Measurements from ENCODE around the gene CENPK.
"Not testable (repeated sequence)": the region's sequence is repeated elsewhere in the genome, so short reads cannot be mapped to it uniquely, and the experiment has no call there.

Gene CENPK, protein sequence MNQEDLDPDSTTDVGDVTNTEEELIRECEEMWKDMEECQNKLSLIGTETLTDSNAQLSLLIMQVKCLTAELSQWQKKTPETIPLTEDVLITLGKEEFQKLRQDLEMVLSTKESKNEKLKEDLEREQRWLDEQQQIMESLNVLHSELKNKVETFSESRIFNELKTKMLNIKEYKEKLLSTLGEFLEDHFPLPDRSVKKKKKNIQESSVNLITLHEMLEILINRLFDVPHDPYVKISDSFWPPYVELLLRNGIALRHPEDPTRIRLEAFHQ

DNA sequence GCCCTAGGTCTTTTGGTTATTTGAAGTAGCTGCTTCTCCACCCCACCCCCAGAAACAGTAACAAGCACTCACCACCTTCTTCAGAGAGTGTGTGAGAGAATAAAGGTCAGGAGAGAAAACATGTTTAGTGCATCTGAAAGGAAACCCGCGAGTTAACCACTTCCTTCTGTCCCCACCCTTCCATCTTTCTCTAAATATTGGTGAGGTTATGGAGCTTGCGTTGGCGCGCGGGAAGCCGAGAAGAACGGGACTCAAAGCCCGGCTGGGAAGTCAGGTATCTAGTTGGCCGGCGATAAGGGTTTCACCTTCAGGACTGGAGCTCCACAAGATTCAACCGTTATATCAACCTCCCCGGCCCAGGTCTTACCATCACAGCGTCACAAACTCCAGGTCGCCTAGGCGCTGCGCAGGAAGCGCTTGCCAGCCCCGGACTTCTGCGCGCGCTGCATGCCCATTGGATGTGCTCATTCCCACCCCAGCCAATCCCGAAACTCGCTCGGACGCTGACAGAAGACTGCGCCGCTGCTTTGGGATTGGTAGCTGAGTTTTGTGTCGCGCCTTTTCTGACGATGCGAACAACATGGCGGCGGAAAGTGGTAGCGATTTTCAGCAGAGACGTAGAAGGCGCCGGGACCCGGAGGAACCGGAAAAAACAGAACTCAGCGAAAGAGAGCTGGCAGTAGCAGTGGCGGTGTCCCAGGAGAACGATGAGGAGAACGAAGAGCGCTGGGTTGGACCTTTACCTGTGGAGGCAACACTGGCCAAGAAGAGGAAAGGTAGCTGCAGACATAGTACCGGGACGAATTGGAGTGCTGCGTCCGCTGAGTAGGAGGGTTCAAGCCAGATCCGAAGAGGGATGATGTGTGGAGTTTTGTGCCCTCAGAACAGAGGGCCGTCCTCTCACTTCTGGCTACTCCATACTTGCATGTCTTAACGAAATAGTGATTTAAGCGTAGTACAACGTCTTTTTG, at the start of gene CENPK, which contains the start of gene PPWD1:
Gene CENPK (minus strand): TSS at position 438 of the 971 bp plus-strand sequence. CDS start 8,261 bp downstream, outside the sequence.
Gene PPWD1 (plus strand): TSS at position 566 of the 971 bp plus-strand sequence. CDS start 15 bp downstream, at position 581.
- peak within 1 kb of the TSS; percentile 97 for H3K27ac Mint-ChIP-seq
- DNase-seq (ENCODE audit: low spot score in 2 of 2), result peak; percentile 81 to 95
- H3K36me3 Mint-ChIP-seq, result peaks cover 66% of the 10 kb centered on the region
- H3K9me3 Mint-ChIP-seq, result no peaks in the 10 kb centered on the region
- ATAC-seq, result peak; percentile 100
- peaks cover 29% of the 10 kb centered on the region for H3K4me1 Mint-ChIP-seq
- peak within 1 kb of the TSS; percentile 91 for H3K4me3 Mint-ChIP-seq

DNA sequence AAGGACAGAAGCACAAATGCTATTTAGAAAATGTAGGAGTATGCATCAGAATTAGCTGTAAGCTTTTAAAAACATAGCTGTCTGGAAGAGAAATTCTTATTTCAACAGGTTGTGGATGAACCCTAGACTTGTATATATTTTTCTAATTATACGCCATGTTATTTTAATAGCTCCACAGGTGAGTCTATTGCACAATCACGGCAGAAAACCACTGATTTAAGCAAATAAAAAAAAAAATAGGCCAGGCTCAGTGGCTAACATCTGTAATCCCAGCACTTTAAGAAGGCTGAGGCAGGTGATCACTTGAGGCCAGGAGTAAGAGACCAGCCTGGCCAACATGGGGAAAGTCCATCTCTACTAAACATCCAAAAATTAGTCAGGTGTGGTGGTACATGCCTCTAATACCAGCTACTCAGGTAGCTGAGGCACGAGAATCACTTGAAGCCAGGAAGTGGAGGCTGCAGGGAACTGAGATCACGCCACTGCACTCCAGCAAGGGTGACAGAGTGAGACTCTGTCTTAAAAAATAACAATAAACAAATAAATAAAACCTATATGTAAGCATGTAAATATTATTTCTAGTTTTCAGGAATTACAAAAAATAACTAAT, 49.4 kb upstream of the CENPK start:
- H3K36me3 Mint-ChIP-seq, result peaks cover 96% of the 10 kb centered on the region
- ATAC-seq, result no peak
- H3K4me1 Mint-ChIP-seq, result no peaks in the 10 kb centered on the region
- H3K9me3 Mint-ChIP-seq, result no peaks in the 10 kb centered on the region
- H3K4me3 Mint-ChIP-seq, result no peak overlapping the region
- no peak overlapping the region for H3K27ac Mint-ChIP-seq
- DNase-seq (ENCODE audit: low spot score in 2 of 2), result no peak

DNA sequence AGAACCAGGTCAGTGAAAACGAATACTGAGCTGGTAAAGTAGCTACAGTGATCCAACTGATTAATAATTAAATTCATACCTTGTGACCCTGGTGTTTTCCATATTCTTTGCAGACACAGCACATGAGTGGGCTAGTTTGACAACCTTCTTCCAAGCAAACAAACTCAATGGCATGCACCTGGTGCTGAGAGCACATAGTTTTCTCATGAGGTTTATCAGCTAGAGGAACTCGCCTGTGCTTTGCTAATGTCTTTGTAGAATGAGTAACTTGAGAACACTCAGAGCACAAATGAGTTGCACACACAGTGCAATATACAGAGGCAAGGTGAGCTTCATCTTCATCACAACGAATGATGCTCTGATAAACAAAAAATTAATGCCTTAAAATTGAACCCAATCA, 48.6 kb upstream of the CENPK start:
- H3K4me1 Mint-ChIP-seq, result no peaks in the 10 kb centered on the region
- no peak overlapping the region for H3K27ac Mint-ChIP-seq
- H3K36me3 Mint-ChIP-seq, result peaks cover 99% of the 10 kb centered on the region
- ATAC-seq (no peak), DNase-seq (ENCODE audit: low spot score in 2 of 2) (no peak)
- H3K4me3 Mint-ChIP-seq, result no peak overlapping the region
- no peaks in the 10 kb centered on the region for H3K9me3 Mint-ChIP-seq

DNA sequence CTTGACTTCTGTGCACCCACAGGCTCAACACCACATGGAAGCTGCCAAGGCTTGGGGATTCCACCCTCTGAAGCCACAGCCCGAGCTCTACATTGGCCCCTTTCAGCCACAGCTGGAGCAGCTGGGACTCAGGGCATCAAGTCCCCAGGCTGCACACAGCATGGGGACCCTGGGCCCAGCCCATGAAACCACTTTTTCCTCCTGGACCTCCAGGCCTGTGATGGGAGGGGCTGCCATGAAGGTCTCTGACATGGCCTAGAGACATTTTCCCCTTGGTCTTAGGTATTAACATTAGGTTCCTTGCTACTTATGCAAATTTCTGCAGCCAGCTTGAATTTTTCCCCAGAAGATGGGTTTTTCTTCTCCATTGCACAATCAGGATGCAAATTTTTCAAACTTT, 38.8 kb upstream of the CENPK start:
- Mint-ChIP-seq H3K4me1 (peaks cover 11% of the 10 kb centered on the region), H3K36me3 (peaks cover 100% of the 10 kb centered on the region), H3K27ac (peak overlapping the region; percentile 29)
- H3K4me3 Mint-ChIP-seq; DNase-seq (ENCODE audit: low spot score in 2 of 2); H3K9me3 Mint-ChIP-seq; ATAC-seq: not testable (repeated sequence)

DNA sequence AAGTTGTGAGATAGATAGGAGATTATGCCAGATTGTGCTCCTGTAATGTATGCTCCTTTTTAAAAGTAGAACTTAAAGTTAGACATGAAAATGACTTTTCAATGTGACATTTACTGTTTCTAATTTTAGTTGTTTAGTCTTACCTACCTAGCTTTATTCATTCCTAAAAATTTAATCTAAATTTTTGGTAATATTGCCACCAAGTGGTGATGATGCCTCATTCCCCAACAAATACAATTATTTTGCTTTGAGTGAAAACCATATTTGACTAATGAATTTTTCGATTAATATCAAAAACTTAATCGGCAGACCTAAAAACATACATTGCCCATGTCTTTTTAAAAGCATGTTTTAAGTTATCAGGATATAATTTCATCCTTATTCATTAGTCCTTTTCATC, 25.7 kb upstream of the CENPK start:
- ATAC-seq (no peak), DNase-seq (ENCODE audit: low spot score in 2 of 2) (no peak)
- Mint-ChIP-seq H3K4me1 (no peaks in the 10 kb centered on the region), H3K27ac (no peak overlapping the region), H3K9me3 (no peaks in the 10 kb centered on the region), H3K4me3 (no peak overlapping the region), H3K36me3 (peaks cover 97% of the 10 kb centered on the region)

DNA sequence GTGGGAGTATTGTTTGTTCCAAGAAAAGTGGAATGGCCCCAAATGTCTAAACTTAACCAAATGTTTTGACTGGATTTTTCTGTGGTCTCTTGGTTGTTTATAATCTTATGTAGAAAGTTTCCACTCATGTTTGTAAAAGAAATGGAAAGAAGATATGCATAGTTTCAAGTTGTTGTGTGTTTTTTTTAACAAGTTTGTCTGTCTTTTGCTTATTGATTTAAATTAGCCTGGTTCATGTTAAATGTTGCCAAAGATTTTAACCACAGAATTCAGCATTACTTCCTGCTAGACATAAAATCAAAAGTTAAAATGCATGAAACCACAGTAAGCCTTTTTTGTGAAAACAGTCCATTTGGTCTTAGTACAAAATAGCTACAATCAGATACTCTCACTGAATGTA, 14.2 kb upstream of the CENPK start:
- Mint-ChIP-seq H3K4me1 (peaks cover 15% of the 10 kb centered on the region), H3K36me3 (peaks cover 96% of the 10 kb centered on the region), H3K4me3 (no peak overlapping the region), H3K27ac (peak overlapping the region; percentile 63), H3K9me3 (no peaks in the 10 kb centered on the region)
- ATAC-seq (no peak), DNase-seq (ENCODE audit: low spot score in 2 of 2) (no peak)

DNA sequence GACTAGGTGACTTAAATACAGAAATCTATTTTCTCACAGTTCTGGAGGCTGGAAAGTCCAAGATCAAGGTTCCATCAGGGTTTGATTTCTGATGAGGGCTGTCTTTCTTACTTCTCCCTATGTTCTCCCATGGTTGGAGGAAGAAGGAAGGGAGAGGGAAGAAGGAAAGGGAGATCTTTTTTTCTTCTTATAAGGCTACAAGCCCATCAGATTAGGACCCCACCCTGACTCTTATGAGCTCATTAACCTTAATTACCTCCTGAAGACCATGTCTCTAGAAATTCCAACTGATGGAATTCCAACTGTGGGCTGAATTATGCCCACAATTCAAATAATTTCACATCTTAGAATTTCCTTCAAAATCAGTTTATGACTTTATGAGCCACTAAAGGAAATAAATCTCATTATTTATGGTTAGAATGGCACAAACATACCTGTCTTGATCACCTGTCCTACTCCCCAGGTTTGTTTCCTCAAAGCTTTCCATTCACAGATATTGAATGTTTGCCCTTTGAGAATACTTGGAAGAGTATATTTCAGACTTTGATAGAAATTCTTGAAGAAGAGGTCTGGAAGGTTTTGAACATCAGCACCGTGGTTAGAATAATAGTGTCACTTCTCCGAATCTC, 7.7 kb upstream of the CENPK start:
- peaks cover 9% of the 10 kb centered on the region for H3K4me1 Mint-ChIP-seq
- no peak overlapping the region for H3K4me3 Mint-ChIP-seq
- H3K9me3 Mint-ChIP-seq, result no peaks in the 10 kb centered on the region
- peaks cover 91% of the 10 kb centered on the region for H3K36me3 Mint-ChIP-seq
- H3K27ac Mint-ChIP-seq, result no peak overlapping the region
- DNase-seq (ENCODE audit: low spot score in 2 of 2), result no peak
- no peak for ATAC-seq

DNA sequence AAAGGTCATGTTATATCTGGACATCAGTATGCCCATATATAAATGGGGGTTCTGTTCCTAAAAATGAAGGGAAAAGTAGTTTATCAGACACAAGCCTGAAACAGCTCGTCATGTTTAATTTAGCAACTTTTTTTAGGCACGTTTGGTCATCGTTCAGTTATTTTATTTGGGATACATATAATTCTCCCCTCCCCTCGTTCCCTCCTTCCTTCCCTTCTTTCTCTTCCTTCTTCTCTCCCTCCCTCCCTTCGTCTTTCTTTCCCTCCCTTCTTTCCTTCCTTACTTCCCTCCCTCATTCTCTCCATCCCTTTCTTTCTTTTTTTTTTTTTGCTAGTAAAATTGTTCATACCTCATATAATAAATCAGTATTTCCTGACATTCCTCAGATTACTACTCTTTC, 3.5 kb upstream of the CENPK start:
- peaks cover 69% of the 10 kb centered on the region for H3K36me3 Mint-ChIP-seq
- no peak overlapping the region for H3K27ac Mint-ChIP-seq
- H3K4me1 Mint-ChIP-seq, result peaks cover 29% of the 10 kb centered on the region
- ATAC-seq (no peak), DNase-seq (ENCODE audit: low spot score in 2 of 2) (no peak)
- no peaks in the 10 kb centered on the region for H3K9me3 Mint-ChIP-seq
- H3K4me3 Mint-ChIP-seq, result no peak overlapping the region

DNA sequence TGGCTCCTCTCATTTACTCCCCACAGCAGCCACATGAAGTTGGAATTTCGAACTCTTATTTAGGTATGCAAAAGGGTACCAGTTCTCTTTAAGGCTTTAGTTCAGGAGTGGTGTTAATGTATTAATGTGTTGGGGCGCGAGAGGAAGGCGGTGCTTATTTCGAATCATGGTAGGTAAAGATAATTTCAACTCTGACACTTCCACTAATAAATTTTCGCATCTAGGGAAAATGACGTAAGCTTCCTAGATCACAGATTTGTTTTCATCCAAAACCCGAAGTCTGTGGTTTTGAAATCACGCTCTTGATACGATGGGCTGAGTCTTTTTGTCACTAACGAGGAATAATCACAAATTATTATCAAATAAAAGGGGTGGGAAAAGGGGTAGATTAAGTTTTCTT, 809 bp upstream of the CENPK start:
- Mint-ChIP-seq H3K27ac (peak overlapping the region; percentile 97), H3K4me3 (peak overlapping the region; percentile 91), H3K36me3 (peaks cover 64% of the 10 kb centered on the region), H3K9me3 (no peaks in the 10 kb centered on the region), H3K4me1 (peaks cover 29% of the 10 kb centered on the region)
- DNase-seq (ENCODE audit: low spot score in 2 of 2) (no peak), ATAC-seq (no peak)

DNA sequence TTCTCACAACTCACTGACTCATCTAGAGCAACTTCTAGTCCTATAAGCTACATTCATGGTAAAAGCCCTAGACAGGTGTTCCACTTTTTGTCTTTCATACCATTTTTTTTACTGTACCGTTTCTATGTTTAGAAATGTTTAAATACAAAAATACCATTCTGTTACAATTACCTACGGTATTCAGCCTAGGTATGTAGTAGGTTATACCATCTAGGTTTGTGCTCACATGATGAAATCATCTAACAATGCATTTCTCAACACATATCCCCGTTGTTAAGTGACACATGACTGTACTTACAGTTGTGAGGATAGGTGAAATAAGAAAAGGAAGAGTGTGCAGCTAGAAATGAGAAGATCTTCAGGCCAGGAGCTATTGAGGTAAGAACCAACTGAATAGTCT, 6.2 kb downstream of the CENPK start:
- H3K9me3 Mint-ChIP-seq, result no peaks in the 10 kb centered on the region
- peaks cover 64% of the 10 kb centered on the region for H3K36me3 Mint-ChIP-seq
- DNase-seq (ENCODE audit: low spot score in 2 of 2), result no peak
- no peak overlapping the region for H3K27ac Mint-ChIP-seq
- H3K4me3 Mint-ChIP-seq, result no peak overlapping the region
- ATAC-seq, result no peak
- peaks cover 7% of the 10 kb centered on the region for H3K4me1 Mint-ChIP-seq

DNA sequence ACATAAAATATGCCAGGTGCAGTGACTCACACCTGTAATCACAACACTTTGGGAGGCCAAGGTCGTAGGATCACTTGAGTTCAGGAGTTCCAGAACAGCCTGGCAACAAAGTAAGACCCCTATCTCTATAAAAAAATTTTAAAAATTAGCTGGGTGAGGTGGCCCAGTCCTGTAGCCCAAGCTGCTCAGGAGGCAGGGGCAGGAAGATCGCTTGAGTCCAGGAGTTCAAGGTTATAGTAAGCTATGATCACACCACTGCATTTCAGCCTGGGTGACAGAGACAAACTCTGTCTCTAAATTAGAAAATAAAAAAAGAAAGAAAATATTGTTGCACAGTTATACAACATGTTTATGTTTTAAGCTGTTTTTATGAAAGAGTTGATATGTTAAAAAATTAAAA, 6.8 kb downstream of the CENPK start:
- ATAC-seq (no peak), DNase-seq (ENCODE audit: low spot score in 2 of 2) (no peak)
- Mint-ChIP-seq H3K27ac (no peak overlapping the region), H3K4me1 (peaks cover 7% of the 10 kb centered on the region), H3K9me3 (no peaks in the 10 kb centered on the region), H3K4me3 (no peak overlapping the region), H3K36me3 (peaks cover 70% of the 10 kb centered on the region)

DNA sequence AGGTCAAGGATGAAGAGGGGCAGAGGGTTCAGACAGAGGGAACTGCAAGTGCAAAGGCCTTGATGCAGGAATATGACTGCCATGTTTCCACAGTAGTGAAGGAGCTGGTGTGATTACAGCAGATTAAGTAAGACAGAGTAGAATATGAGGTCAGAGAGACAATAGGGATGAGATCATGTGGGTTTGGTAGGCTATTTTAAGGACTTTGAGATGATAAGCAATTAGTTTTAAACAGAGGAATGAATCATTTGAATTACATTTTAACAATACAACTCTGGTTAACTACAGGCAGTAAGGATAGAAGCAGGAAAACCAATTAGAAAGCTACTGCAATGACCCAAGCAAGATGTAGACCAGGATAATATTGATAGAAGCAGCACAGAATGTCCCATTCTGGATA, 7.7 kb downstream of the CENPK start:
- Mint-ChIP-seq H3K36me3 (peaks cover 76% of the 10 kb centered on the region), H3K9me3 (no peaks in the 10 kb centered on the region), H3K27ac (no peak overlapping the region), H3K4me1 (peaks cover 7% of the 10 kb centered on the region), H3K4me3 (no peak overlapping the region)
- no peak for ATAC-seq
- DNase-seq (ENCODE audit: low spot score in 2 of 2), result no peak

DNA sequence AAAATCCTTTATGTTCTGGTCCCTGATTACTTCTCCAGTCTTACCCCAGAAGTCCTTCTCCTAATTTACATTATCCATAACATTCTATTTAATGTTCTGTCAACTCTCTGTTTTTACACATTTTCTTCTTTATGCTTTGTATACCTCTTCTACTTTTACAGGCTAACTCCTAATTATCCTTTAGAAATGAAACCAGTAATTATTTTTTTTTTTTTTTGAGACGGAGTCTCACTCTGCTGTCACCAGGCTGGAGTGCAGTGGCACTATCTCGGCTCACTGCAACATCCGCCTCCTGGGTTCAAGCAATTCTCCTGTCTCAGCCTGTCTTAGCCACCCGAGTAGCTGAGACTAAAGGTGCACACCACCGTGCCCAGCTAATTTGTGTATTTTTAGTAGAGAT, 9.0 kb downstream of the CENPK start:
- H3K4me1 Mint-ChIP-seq, result peaks cover 8% of the 10 kb centered on the region
- H3K27ac Mint-ChIP-seq, result no peak overlapping the region
- no peak for DNase-seq (ENCODE audit: low spot score in 2 of 2)
- no peak overlapping the region for H3K4me3 Mint-ChIP-seq
- peaks cover 76% of the 10 kb centered on the region for H3K36me3 Mint-ChIP-seq
- no peak for ATAC-seq
- no peaks in the 10 kb centered on the region for H3K9me3 Mint-ChIP-seq

DNA sequence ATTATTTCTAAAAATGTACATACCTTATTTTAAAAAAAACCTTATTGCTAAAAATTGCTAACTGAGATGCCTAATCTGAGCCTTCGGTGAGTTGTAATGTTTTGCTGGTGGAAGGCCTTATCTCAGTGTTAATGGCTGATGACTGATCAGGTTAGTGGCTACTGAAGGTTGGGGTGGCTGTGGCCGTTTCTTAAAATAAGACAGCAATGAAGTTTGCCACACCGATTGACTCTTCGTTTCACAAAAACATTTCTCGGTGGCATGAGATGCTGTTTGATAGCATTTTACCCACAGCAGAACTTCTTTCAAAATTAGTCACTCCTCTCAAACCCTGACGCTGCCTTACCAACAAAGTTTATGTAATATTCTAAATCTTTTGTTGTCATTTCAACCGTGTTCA, 14.7 kb downstream of the CENPK start:
- no peak for DNase-seq (ENCODE audit: low spot score in 2 of 2)
- ATAC-seq, result peak; percentile 97
- H3K36me3 Mint-ChIP-seq, result peaks cover 97% of the 10 kb centered on the region

DNA sequence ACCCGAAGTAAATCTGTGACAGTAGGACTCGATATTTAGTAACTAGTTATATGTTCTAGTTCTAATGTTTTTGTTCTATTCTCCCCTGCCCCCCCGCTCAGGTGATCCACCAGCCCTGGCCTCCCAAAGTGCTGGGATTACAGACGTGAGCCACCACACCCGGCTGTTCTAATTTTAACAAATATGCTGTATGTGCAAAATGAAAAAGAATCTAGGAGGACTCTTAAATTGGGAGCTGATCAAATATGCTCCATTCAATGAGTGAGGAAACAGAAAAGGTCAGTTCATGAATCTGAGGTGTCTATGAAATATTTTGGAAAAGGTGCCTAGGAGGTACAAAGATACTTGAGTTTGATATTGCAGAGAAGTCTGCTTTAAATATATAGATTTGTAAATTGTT, 16.8 kb downstream of the CENPK start:
- no peak for DNase-seq (ENCODE audit: low spot score in 2 of 2)
- H3K4me1 Mint-ChIP-seq, result peaks cover 16% of the 10 kb centered on the region
- H3K4me3 Mint-ChIP-seq, result no peak overlapping the region
- no peak overlapping the region for H3K27ac Mint-ChIP-seq
- H3K9me3 Mint-ChIP-seq, result no peaks in the 10 kb centered on the region
- peaks cover 97% of the 10 kb centered on the region for H3K36me3 Mint-ChIP-seq
- ATAC-seq, result no peak

More for the DNA sequence above, 14.7 kb downstream of the CENPK start:
- Mint-ChIP-seq H3K27ac (peak overlapping the region; percentile 67), H3K4me3 (no peak overlapping the region), H3K9me3 (no peaks in the 10 kb centered on the region), H3K4me1 (peaks cover 16% of the 10 kb centered on the region)
